SH-SY5Y (cell line): ENCODE data around the gene CERS1.

Experiments
- GATA2 ChIP-seq: IDR thresholded peaks from 2 replicates; pipeline ENCODE4 v1.6.1; 2011; ENCODE audit warnings: mild to moderate bottlenecking, low read depth, low read length
- GATA3 ChIP-seq: IDR thresholded peaks from 2 replicates; pipeline ENCODE4 v1.6.1; 2011; ENCODE audit warnings: low read depth, mild to moderate bottlenecking, low read length, moderate library complexity

DNA sequence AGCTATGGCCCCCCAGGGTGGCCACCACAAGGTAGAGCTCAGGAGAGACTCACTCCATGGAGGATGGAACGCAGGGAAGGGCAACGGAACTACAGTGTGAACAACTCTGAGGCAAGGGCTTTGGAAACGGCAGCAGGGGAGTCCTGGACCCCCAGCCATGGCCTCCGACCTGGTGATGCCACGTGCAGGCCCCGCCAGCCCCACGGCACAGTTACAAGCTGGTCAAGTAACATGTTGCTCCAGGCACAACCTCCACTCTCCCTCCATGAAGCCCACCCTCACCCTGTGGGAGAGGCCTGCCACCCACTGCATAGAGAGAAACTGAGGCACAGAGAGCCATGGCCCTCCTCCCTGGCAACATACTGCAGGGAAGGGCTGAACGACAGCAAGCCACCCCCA is 9.1 kb upstream of the CERS1 start:
- TF ChIP-seq GATA3, result no peak
- no peak for TF ChIP-seq GATA2
